ENCODE data around the gene SND1.

SND1 gene

DNA sequence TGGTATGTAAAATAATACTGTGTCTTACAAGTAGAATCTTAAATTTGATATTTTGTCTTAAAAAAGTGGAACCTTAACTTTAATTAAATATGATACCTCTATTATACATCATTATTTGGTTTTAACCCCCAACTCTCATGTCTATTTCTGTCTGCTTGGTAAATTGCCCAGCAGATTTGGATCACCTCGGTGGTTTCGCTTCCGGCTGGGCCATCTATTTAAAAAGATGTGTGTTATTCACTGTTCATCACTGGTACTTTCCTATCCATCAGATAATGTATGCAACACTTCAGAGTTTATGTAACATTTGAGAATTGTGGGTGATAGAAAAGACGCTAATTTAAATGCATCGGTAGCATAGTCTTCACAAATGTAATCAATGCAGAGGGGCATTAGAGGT is 119.7 kb downstream of the SND1 start:
- no peak for FAIRE-seq

DNA sequence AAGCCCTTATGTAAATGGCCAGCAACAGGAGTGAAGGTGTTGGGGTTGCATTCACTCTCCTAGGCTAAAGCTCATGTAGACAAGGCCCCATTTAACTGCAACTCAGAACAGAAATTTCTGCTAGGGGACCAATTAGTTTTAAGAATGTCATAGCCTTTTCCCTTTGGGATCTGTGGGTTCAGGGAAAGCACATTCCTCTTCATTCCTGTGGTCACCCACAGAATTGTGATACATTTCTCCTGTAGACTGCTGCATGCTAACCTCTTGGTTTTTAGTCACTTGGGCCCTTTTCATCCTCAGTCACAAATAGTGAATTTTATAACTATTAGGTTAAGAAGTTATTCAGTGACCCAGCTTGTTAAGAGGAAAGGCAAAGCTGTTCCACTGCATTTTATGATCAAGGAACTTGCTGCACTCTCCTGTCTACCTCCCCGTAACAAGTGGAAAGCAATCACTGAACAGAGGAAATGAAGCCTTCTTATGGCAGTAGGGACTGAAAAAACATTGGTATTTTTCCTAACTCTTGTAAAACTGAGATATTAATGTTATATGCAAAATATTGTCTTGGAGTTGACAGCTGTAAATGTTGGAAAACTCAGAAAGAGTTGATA is 124.9 kb downstream of the SND1 start:
- DNase-seq (ENCODE audit: insufficient read length, low spot score), result no peak
- no peak for FAIRE-seq
- TF ChIP-seq, protein P1, sequence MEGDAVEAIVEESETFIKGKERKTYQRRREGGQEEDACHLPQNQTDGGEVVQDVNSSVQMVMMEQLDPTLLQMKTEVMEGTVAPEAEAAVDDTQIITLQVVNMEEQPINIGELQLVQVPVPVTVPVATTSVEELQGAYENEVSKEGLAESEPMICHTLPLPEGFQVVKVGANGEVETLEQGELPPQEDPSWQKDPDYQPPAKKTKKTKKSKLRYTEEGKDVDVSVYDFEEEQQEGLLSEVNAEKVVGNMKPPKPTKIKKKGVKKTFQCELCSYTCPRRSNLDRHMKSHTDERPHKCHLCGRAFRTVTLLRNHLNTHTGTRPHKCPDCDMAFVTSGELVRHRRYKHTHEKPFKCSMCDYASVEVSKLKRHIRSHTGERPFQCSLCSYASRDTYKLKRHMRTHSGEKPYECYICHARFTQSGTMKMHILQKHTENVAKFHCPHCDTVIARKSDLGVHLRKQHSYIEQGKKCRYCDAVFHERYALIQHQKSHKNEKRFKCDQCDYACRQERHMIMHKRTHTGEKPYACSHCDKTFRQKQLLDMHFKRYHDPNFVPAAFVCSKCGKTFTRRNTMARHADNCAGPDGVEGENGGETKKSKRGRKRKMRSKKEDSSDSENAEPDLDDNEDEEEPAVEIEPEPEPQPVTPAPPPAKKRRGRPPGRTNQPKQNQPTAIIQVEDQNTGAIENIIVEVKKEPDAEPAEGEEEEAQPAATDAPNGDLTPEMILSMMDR (IDR thresholded peaks at IDR 0.05; ENCODE audit: insufficient read depth, missing control alignments), result no peak

More for the DNA sequence above, 119.7 kb downstream of the SND1 start:
- no peak for DNase-seq (ENCODE audit: insufficient read length, low spot score)
- TF ChIP-seq, protein P1 (IDR thresholded peaks at IDR 0.05; ENCODE audit: insufficient read depth, missing control alignments), result no peak

DNA sequence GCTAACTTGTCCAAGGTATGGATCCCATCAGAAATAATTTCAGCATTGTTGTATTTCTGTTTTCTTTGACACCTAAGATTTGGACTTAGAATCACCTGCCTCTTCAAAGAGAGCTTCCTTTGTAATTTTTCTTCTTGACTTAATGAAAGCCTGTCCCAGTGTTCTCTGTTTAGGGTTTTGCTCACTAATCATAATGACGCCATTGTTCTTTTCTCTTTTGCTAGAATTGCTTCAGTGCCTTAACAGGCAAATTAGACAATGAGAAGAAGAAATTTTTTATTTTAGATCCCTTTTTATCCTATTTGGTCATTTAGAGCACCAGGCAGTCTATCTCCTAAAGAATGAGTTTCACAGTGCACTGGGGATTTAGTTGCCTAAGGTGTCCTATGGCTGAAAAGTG is 128.5 kb downstream of the SND1 start:
- TF ChIP-seq, protein P1 (IDR thresholded peaks at IDR 0.05; ENCODE audit: insufficient read depth, missing control alignments), result no peak
- FAIRE-seq (no peak), DNase-seq (ENCODE audit: insufficient read length, low spot score) (no peak)

DNA sequence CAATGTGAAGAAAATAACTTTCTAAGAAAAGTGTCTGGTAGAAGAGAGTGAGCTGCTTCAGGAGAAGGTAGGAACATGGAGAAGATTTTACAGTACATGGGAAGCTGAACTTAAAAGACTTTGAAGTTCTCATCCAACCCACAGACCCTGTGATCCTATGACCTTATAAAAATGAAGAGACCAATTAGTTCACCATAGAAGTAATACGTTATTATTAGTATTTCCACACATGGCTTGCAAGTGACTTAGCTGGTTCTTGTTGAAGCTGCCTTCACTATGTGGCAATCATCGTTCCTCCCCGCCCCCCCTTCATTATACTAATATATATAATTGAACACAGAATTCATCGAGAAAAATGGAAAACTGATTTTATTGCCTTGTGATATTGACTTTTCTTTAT is 129.1 kb downstream of the SND1 start:
- no peak for FAIRE-seq
- TF ChIP-seq, protein P1 (IDR thresholded peaks at IDR 0.05; ENCODE audit: insufficient read depth, missing control alignments), result no peak
- DNase-seq (ENCODE audit: insufficient read length, low spot score), result no peak

DNA sequence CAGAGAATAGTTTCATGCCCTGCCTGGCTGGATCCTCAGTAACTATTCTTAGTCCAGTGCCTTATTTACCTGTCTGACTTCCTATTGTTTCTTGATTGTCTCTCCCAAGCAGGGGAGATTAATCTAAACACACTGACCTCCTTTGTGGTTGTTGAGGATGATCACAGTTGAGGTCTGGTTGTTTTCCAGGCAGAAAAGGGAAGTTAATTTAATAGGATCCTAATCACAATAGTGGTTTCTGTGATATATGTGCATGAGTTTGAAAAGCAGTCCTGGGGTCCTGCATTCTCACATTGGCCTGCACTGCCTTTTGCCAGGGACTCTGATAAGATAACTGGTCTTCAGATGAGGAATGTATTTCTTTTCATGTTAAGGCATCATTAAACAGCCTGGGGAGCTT is 130.1 kb downstream of the SND1 start:
- DNase-seq (ENCODE audit: insufficient read length, low spot score), result no peak

DNA sequence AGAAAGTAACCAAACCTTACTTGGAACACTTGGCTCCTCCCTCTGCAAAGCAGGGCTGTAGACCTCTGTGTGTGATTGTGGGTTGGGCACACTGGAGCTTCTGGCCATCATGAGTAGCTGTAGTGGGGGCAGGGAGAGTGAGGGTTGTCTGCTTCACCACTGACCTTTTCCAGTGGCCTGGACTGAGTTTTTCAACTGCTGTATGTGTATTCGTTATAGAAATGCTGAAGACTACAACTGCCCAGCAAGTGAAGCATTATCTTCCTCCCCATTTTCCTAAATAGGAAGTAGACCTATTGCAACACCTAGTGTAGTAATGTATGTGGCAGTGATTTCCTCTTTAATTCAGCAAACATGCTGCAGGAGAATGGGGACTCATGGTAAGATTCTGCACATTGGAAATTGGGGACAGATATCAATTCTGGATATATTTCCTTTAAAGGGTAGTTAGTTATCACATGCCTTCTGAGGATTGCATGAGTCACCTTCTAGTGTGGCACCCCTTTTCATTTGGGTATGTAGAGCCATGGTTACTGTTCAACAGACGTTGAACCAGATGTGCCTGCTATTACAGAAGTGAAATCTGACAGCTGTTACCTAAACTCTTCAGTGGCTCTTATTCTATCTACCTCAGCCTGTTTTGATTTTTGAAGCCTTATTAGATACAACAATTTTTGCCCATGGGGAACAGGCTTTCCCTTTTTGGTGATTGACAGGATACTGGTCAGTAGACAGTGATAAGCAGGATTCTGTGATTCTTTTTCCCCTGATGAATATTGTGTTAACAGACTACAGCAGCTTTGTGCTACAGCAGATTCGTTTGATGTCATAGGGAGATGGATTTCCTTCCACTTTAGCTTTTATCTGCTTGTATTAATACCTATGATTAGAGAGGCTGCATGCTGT is 130.9 kb downstream of the SND1 start:
- no peak for DNase-seq (ENCODE audit: insufficient read length, low spot score)
- TF ChIP-seq, protein P1 (IDR thresholded peaks at IDR 0.05; ENCODE audit: insufficient read depth, missing control alignments), result no peak
- peak; percentile 16 for FAIRE-seq

More for the DNA sequence above, 130.1 kb downstream of the SND1 start:
- no peak for FAIRE-seq
- TF ChIP-seq, protein P1 (IDR thresholded peaks at IDR 0.05; ENCODE audit: insufficient read depth, missing control alignments), result no peak

DNA sequence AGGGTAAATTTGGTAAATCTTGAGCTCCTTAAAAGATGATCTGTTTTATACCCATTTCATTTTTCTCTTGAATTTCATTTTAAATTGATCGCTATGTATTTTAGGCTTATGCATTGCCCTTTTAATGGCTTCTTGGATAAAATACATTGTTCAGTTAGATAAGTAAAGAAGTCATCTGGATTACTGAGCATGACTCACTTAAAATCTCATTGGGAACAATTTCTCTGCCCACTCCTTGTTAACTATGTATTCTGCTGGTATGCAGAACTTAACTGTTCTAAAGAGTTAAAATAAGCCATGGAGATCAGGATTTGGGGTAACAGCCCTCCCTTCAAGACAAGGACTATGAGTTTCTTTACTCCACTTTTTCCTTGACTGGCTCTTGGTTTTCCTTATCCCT is 134.2 kb downstream of the SND1 start:
- FAIRE-seq (no peak), DNase-seq (ENCODE audit: insufficient read length, low spot score) (no peak)
- TF ChIP-seq, protein P1 (IDR thresholded peaks at IDR 0.05; ENCODE audit: insufficient read depth, missing control alignments), result no peak

Measured in D721Med (cell line).